ENCODE measurements around the gene LMBRD2.

The LMBRD2 gene

GRCh38 chr5:36160617-36161016 lies 8.9 kb upstream of the LMBRD2 start:
- no peak overlapping the region for H3K27ac ChIP-seq
- TF ChIP-seq CTCF (conservative IDR thresholded peaks at IDR 0.05), result no peak
- no peak for TF ChIP-seq ZFX (IDR thresholded peaks at IDR 0.05)

- no peak overlapping the region for H3K27ac ChIP-seq
- TF ChIP-seq ZFX (IDR thresholded peaks at IDR 0.05) (no peak), CTCF (conservative IDR thresholded peaks at IDR 0.05) (no peak)
These were observed 6.5 kb upstream of the LMBRD2 start for GRCh38 chr5:36158144-36158543.

- H3K27ac ChIP-seq, result no peak overlapping the region
- TF ChIP-seq CTCF (conservative IDR thresholded peaks at IDR 0.05), result no peak
- TF ChIP-seq ZFX (IDR thresholded peaks at IDR 0.05), result no peak
These were observed 4.9 kb upstream of the LMBRD2 start for GRCh38 chr5:36156619-36157018.

- H3K27ac ChIP-seq, result no peak overlapping the region
These were observed 4.5 kb upstream of the LMBRD2 start for GRCh38 chr5:36156121-36156601.

GRCh38 chr5:36155291-36155690 lies 3.6 kb upstream of the LMBRD2 start:
- TF ChIP-seq ZFX (IDR thresholded peaks at IDR 0.05) (no peak), CTCF (conservative IDR thresholded peaks at IDR 0.05) (no peak)
- H3K27ac ChIP-seq, result no peak overlapping the region

More at GRCh38 chr5:36156121-36156601, 4.5 kb upstream of the LMBRD2 start:
- no peak for TF ChIP-seq ZFX (IDR thresholded peaks at IDR 0.05)
- no peak for TF ChIP-seq CTCF (conservative IDR thresholded peaks at IDR 0.05)

- no peak for TF ChIP-seq CTCF (conservative IDR thresholded peaks at IDR 0.05)
- TF ChIP-seq ZFX (IDR thresholded peaks at IDR 0.05), result no peak
- H3K27ac ChIP-seq, result no peak overlapping the region
These were observed 2.0 kb upstream of the LMBRD2 start for GRCh38 chr5:36153726-36154125.

GRCh38 chr5:36153298-36153677 lies 1.6 kb upstream of the LMBRD2 start:
- no peak overlapping the region for H3K27ac ChIP-seq
- TF ChIP-seq CTCF (conservative IDR thresholded peaks at IDR 0.05), result no peak
- no peak for TF ChIP-seq ZFX (IDR thresholded peaks at IDR 0.05)
